ENCODE data around the gene GPC1.

The GPC1 gene

GRCh38 chr2:240430595-240430994, 4.9 kb upstream of the GPC1 start:
- DNase-seq (ENCODE audit: low read depth in 2 of 2), result no peak

GRCh38 chr2:240431271-240431660, 4.2 kb upstream of the GPC1 start:
- no peak for DNase-seq (ENCODE audit: low read depth in 2 of 2)

- no peak for DNase-seq (ENCODE audit: low read depth in 2 of 2)
These were observed 3.6 kb upstream of the GPC1 start for GRCh38 chr2:240431661-240432424.

- DNase-seq (ENCODE audit: low read depth in 2 of 2), result no peak
These were observed 3.0 kb upstream of the GPC1 start for GRCh38 chr2:240432430-240432819.

GRCh38 chr2:240432820-240433801, 2.4 kb upstream of the GPC1 start:
- no peak for DNase-seq (ENCODE audit: low read depth in 2 of 2)

- DNase-seq (ENCODE audit: low read depth in 2 of 2), result no peak
These were observed 1.3 kb upstream of the GPC1 start for GRCh38 chr2:240433973-240434727.

- DNase-seq (ENCODE audit: low read depth in 2 of 2), result peak; percentile 66 to 89
These were observed 571 bp upstream of the GPC1 start for GRCh38 chr2:240434728-240435456.

GRCh38 chr2:240435948-240436682, 652 bp downstream of the GPC1 start:
- no peak for DNase-seq (ENCODE audit: low read depth in 2 of 2)

GRCh38 chr2:240436683-240437550, 1.5 kb downstream of the GPC1 start:
- DNase-seq (ENCODE audit: low read depth in 2 of 2), result no peak

GRCh38 chr2:240437551-240437860, 2.0 kb downstream of the GPC1 start:
- DNase-seq (ENCODE audit: low read depth in 2 of 2), result no peak

GRCh38 chr2:240437861-240438809, 2.7 kb downstream of the GPC1 start:
- peak; percentile 56 for DNase-seq (ENCODE audit: low read depth in 2 of 2)

GRCh38 chr2:240438810-240439697, 3.6 kb downstream of the GPC1 start:
- no peak for DNase-seq (ENCODE audit: low read depth in 2 of 2)

- no peak for DNase-seq (ENCODE audit: low read depth in 2 of 2)
These were observed 4.3 kb downstream of the GPC1 start for GRCh38 chr2:240439698-240440151.

- DNase-seq (ENCODE audit: low read depth in 2 of 2), result no peak
These were observed 4.8 kb downstream of the GPC1 start for GRCh38 chr2:240440251-240440650.

- no peak for DNase-seq (ENCODE audit: low read depth in 2 of 2)
These were observed 5.3 kb downstream of the GPC1 start for GRCh38 chr2:240440704-240441320.

GRCh38 chr2:240441326-240441992, 6.0 kb downstream of the GPC1 start:
- no peak for DNase-seq (ENCODE audit: low read depth in 2 of 2)

- no peak for DNase-seq (ENCODE audit: low read depth in 2 of 2)
These were observed 6.5 kb downstream of the GPC1 start for GRCh38 chr2:240441993-240442411.
